Left cardiac atrium (tissue), 4 donors: ENCODE measurements around the gene XRCC1. TPM values are rescaled to one million over a fixed set of nuclear protein-coding genes. Genes with fewer than 3 reads are reported as not detected.

Experiments
- ATAC-seq, 2 donors: fragments of 200-7000 bp; cut with Tn5 transposase; one replicate each; pipeline ENCODE4 v1.9.1; 2020; ENCODE audit warnings: mild to moderate bottlenecking in 2 of 2, moderate library complexity in 2 of 2
- DNase-seq: peaks from one replicate; pipeline ENCODE4 v3.0.0-alpha.2; 2020
- intact Hi-C, 2 donors: fragments of 100-400 bp; cut with DNase I; formaldehyde crosslinking; loops; one replicate each; pipeline versions ENCODE4 v1.14.1 to v1.15.1; 2022 to 2023
- long read RNA-seq: library from polyadenylated mRNA; unstranded; transcript quantifications from one replicate; pipeline ENCODE4 v2.0.0, GENCODE V29; 2021
- total RNA-seq, 2 donors: library from RNA; stranded (reverse); fragmentation: NEBNext Ultra II Directional; extraction: Animal tissue kit (Norgen Biotek cat#: 25700); gene quantifications; one replicate each; pipeline ENCODE4 v1.2.1, GENCODE V29; 2021
- donor health status: DM: no; HTN: yes; CAD: no.
- donor health status: DM: no; HTN: yes; CAD: no; lungs with severe emphysema.
- donor health status: DM: yes; HTN: yes; CAD: no.
- donor health status: Dilated cardiomyopathy.

XRCC1 gene, protein sequence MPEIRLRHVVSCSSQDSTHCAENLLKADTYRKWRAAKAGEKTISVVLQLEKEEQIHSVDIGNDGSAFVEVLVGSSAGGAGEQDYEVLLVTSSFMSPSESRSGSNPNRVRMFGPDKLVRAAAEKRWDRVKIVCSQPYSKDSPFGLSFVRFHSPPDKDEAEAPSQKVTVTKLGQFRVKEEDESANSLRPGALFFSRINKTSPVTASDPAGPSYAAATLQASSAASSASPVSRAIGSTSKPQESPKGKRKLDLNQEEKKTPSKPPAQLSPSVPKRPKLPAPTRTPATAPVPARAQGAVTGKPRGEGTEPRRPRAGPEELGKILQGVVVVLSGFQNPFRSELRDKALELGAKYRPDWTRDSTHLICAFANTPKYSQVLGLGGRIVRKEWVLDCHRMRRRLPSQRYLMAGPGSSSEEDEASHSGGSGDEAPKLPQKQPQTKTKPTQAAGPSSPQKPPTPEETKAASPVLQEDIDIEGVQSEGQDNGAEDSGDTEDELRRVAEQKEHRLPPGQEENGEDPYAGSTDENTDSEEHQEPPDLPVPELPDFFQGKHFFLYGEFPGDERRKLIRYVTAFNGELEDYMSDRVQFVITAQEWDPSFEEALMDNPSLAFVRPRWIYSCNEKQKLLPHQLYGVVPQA
- 10 to 100 TPM; 14.0 to 17.4 TPM for total RNA-seq
- long read RNA-seq, transcript XRCC1-201 (17 exons, 2,802 nt) = major isoform, 11 of 19 reads
- long read RNA-seq, partial matches to known transcripts = 7 of 19 reads
- long read RNA-seq, other reads (novel, unspliced or antisense) = 1 of 19 reads

DNA sequence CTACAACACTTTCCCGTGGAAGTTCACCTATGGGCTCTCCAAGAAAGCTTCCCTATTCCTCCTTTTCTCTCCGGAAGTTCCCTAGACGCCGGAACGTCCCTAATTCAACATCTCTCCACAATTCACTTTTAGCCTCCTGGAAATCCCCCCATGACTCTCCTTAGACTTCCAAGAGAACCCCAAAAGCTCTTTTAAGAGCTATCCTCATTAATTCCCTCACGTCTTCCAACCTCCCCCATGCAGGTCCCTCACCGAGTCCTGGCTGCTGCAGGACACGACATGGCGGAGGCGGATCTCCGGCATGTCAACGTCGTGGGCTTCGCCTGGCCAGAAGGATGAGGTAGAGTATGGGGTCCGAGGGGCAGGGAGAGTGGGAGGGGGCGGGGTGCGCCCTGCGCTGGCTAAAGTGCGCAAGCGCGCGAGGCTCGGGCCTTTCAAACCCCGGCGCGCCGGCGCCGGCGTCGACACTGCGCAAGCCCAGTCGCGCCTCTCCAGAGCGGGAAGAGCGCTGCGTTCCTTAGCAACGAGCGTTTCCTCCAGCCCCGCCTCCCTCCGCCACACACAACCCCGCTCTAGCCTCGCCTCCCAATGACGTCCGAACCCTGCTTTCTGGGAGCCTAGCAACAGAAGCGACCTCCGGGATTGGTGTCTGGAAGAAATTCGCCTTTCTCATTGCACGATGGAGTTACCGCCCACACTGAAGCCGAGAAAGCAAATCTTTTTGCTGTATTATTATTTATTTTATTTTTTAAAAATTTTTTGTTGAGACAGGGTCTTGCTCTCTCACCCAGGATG, at the start of gene XRCC1, which contains the start of gene PINLYP:
Gene XRCC1 (minus strand): TSS at position 372 of the 795 bp plus-strand sequence. CDS start 69 bp downstream, at position 303.
Gene PINLYP (plus strand): TSS at position 646 of the 795 bp plus-strand sequence. CDS start 1,391 bp downstream, outside the sequence.
- DNase-seq (peak; percentile 99), ATAC-seq (peak; percentile 99 to 100)
- intact Hi-C loops = loop anchor here in 1 of 2 donors (1.0 kb wide), 1 partner anchor 21 kb away; the partner anchor contains the start of genes IRGQ and ZNF576

GRCh38 chr19:43624933-43625332, 49.6 kb upstream of the XRCC1 start:
- peak in 1 of 2 donors; percentile 19 for ATAC-seq

GRCh38 chr19:43623889-43624670, 48.8 kb upstream of the XRCC1 start:
- ATAC-seq (no peak), DNase-seq (no peak)
- intact Hi-C loops = no loop called here

More at GRCh38 chr19:43624933-43625332, 49.6 kb upstream of the XRCC1 start:
- DNase-seq = peak; percentile 59
- intact Hi-C loops = no loop called here

DNA sequence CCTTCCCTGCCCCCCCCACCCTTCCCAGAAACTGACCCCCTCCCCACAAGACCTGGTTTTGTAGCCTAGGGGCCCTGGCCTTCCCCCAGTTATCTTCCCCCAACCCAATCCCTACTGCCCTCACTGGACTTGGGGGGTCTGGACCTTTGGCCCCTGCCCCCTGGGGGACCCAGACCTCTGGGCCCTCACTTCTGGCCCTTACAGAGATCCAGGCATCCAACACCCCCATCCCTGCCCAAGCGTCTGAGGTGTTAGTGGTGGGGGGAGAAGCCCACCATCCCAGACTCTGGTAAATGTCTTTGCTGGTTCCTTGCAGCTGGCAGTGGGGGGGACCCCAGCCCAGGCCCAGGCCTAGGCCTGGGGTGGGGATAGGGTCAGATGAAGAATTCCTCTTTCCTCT, 47.6 kb upstream of the XRCC1 start:
- DNase-seq = no peak
- intact Hi-C loops = no loop called here
- ATAC-seq = no peak

GRCh38 chr19:43622070-43622469, 46.7 kb upstream of the XRCC1 start:
- no peak for ATAC-seq

GRCh38 chr19:43620061-43621001, 45.0 kb upstream of the XRCC1 start:
- ATAC-seq (no peak), DNase-seq (peak; percentile 92)
- intact Hi-C loops = no loop called here

More at GRCh38 chr19:43622070-43622469, 46.7 kb upstream of the XRCC1 start:
- intact Hi-C loops = no loop called here
- no peak for DNase-seq

- ATAC-seq (peak; percentile 96 to 97), DNase-seq (peak; percentile 88)
- intact Hi-C loops = loop anchor here in 1 of 2 donors (1.0 kb wide), 1 partner anchor 23 kb away; the partner anchor contains the start of genes IRGQ and ZNF576
Observed at GRCh38 chr19:43619262-43620060, 44.1 kb upstream of the XRCC1 start, which contains the start of gene ZNF428. ZNF428 (minus strand) TSS chr19:43619629; CDS start chr19:43614304, 5,325 bp downstream.

DNA sequence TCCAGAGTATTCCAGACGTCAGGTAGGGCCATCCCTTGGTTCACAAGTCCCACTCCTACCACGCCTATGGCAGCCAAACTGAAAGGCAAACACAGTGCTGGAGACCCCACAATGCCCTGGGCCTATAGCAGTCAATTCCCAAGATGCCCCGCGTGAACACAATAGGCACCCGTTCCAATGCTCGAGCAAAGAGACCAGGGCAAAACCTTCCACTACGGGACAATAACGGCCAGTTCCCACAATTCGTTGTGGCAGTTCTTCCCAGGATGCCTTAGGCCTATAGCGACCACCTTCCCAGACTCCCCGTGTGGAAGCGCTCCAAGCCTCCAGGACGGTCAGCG, 43.6 kb upstream of the XRCC1 start:
- DNase-seq = no peak
- ATAC-seq = peak; percentile 20 to 34
- intact Hi-C loops = loop anchor here in 1 of 2 donors (1.0 kb wide), 1 partner anchor 23 kb away; the partner anchor contains the start of genes IRGQ and ZNF576

DNA sequence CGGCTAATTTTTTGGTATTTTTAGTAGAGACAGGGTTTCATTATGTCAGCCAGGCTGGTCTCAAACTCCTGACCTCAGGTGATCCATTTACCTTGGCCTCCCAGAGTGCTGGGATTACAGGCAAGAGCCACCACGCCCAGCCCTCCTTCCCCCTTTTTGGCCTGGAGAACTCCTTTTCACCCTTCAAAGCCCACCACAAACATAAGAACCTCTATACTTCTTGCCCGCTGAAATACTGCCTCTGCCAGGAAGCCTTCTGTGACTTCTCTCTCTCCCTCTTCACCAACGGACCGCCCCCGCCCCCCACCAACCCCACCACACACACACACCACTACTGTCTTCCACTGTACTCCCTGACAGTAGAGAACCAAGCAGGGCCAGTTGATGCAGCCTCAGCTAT, 41.6 kb upstream of the XRCC1 start:
- intact Hi-C loops = no loop called here
- no peak for ATAC-seq
- no peak for DNase-seq

DNA sequence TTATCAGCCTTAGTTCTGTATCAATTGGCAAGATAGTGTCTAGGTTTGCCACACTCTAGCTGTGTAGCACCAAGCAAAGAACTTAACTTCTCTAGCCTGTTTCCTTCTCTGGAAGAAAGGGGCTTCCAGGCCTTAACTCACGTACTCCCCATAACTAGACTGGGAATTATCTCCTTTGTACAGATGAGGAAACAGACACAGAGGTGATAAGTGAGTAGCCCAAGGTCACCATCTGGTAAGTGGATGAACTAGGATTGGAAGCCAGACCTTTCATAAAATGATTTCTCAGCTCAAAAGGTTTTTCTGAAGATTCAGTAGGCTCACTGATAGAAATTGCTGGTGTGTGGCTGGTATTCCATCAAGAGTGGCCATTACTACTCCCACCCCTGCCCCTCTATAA, 41.0 kb upstream of the XRCC1 start:
- no peak for ATAC-seq
- DNase-seq = no peak
- intact Hi-C loops = no loop called here

- DNase-seq (no peak), ATAC-seq (peak in 1 of 2 donors; percentile 15)
- intact Hi-C loops = no loop called here
Observed at GRCh38 chr19:43612374-43612773, 37.0 kb upstream of the XRCC1 start.

DNA sequence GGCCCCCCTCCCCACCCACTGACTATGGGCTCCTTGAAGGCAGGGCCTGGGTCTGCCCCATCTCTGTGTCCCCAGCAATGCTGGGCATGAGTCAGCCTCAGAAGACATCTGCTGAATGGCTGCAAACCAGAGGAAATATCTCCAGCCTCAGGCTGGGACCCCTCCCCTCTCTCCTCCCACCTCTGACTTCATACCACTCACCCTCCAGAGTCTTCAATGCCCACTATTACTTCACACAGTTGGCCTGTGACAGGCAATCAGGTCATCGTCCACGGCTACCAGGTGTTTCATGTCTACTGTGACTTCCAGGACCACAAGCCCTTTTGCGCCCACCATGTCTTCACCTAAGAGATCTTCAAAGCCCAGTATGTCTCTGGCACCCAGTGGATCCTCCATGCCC, 36.5 kb upstream of the XRCC1 start, which contains the start of gene SRRM5:
Gene SRRM5 (plus strand): TSS at position 301 of the 400 bp plus-strand sequence. CDS start 34 bp downstream, at position 335.
- no peak for ATAC-seq
- no peak for DNase-seq
- intact Hi-C loops = no loop called here

GRCh38 chr19:43610493-43610892, 35.2 kb upstream of the XRCC1 start:
- intact Hi-C loops = no loop called here

GRCh38 chr19:43609872-43610271, 34.5 kb upstream of the XRCC1 start:
- ATAC-seq = no peak
- DNase-seq = no peak
- intact Hi-C loops = no loop called here

More at GRCh38 chr19:43610493-43610892, 35.2 kb upstream of the XRCC1 start:
- ATAC-seq (no peak), DNase-seq (no peak)

GRCh38 chr19:43607238-43608205, 32.2 kb upstream of the XRCC1 start:
- ATAC-seq = peak in 1 of 2 donors; percentile 14
- intact Hi-C loops = no loop called here
- DNase-seq = no peak
